Activated CD8-positive, alpha-beta memory T cell treated with anti-CD3 and anti-CD28 coated beads, Interleukin-2, amount 50 U/mL, for 48 hours (primary cell): ENCODE data around the gene CCDC85A.

Experiments
- DNase-seq: peaks from one replicate; pipeline ENCODE4 v3.0.0-alpha.2; 2020

Gene CCDC85A

DNA sequence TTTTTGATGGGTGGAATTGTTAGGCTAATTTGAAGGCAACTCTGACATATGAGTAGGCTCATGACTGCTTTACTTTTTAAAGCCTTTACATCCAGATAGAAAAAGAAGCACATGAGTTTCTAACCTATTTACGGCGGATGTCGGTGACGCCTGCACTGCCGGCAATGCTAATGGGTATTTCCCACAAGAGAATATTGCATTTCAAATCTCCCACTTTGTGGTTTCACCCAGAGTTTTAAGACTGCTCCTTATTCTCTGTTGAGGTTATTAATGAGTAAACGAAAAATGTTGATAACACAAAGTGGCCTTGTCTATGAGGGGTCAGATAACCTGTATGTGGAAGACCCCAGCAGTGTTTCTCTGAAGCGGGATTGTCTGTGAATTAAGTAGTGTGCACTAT, 14.0 kb downstream of the CCDC85A start:
- no peak for DNase-seq

DNA sequence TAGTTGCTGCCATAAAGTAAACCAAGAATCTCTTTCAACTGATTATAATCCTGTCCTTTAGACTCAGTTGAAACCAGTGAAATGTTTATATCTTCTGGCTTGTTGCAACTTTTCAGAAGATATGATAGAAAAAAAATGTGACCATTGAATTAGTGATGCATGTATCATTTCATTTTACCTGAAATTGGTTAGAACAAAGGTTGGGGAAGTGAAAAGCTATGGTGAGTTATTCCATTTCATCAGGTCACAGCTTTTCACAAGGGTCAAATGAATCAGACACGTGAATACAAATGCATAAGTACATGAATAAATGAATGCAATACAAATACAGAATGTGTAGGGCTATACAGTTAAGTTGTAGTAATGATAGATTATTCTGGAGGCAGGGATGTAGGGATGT, 15.1 kb downstream of the CCDC85A start:
- no peak for DNase-seq

GRCh38 chr2:56199492-56199891, 15.7 kb downstream of the CCDC85A start:
- DNase-seq: no peak

DNA sequence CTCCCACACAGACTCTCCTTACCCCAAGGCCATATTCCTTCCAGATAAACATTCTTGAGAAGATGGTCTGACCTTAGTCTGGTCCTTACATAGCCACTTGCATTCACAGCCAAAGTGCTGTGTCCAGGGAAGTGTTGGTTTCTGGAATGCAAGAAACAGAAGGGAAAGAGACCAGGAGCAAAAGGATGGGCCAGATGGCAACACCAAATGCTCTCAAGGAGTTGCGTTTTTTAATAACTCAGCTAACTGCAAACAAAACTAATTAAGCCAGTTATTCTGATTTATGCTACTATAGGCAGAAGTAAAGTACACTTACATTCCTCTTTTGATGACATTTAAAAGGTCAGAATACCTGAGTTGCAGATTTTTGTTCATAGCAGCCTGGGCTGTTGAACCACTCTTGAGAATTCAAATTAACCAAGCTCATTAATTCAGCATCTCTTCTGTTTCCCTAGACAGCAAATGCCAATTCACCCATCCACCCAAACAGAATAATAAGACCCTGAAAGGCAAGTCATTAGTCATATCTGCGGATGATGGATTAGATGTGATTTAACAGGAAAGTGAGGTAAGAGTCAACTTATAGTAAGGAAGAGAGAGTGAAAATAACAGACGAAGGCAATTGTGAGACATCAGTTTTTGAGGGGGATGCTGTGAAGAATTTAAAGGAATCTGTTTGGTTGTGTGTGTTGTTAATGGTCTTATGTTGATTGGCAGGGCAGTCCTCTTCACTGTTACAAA, 18.8 kb downstream of the CCDC85A start:
- DNase-seq: no peak

DNA sequence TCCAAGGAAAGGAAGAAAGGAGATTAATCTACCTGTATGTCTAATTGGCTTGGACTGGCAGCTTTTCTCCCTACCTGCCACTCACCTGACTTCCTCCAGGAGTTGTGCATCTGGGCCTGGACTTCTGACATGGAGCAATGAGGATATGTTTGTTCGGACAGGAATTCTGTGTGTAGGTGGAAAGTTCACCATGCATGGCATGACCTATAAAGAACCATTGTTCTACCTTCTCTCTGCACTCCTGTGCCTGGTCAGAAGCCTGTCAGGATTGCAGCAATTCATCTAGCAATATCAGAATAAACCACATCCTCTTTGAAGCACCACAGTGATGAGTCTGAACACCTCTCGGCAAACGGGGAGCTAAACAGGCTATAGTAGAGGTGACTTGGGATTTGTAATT, 20.8 kb downstream of the CCDC85A start:
- DNase-seq: no peak

DNA sequence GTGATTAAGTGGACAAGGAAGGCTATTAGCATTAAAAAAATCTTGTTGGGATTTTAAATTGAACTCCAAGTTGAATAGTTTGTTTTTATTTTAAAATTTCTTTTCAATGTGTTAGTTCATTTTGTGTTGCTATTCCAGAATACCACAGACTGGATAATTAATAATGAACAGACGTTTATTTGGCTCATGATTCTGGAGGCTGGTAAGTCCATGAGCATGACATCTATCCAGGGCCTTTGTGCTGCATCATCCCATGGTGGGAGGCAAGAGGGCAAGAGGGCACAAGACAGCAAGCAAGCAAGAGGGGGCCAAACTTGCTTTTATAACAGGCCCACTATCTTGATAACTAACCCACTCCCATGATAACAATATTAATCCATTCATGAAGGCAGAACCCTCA, 22.5 kb downstream of the CCDC85A start:
- no peak for DNase-seq

GRCh38 chr2:56207760-56208159, 24.0 kb downstream of the CCDC85A start:
- DNase-seq: no peak

DNA sequence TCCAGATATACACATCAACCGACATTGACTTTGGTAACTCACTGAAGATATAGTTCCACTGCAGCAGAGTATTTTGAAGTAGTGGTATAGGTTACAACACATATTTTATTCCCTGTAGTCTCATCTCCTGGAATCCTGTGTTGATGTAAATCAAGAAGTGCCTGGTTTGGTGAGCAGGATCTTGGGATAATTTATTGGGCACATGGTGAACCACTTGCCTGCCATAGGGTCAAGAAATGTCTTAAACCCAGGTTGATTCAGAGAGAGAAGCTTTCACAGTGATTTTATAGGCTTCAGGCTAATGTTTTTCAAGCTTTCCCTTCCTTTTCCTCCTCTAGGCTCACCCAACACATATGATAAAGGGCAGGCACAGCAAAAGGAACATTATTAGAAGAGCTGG, 24.6 kb downstream of the CCDC85A start:
- no peak for DNase-seq

- no peak for DNase-seq
Measured at GRCh38 chr2:56209701-56210100, 25.9 kb downstream of the CCDC85A start.

DNA sequence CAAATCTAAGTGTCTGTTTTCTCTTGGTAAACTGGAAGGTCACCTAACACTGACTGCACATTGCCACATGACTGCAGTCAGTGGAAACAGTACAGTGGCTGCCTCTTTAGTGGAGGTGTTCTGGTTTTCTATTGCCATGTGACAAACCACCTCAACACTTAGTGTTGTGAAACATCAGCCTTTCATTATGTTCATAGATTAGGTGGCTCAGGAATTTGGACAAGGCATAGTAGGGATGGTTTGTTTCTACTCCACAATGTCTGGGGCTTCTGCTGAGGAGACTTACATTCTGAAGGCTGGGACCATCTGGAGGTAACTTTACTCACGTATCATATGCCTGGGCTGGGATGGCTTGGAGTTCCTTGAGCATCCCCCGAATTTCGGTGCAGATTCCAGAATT, 26.5 kb downstream of the CCDC85A start:
- no peak for DNase-seq

GRCh38 chr2:56211048-56211447, 27.3 kb downstream of the CCDC85A start:
- no peak for DNase-seq

DNA sequence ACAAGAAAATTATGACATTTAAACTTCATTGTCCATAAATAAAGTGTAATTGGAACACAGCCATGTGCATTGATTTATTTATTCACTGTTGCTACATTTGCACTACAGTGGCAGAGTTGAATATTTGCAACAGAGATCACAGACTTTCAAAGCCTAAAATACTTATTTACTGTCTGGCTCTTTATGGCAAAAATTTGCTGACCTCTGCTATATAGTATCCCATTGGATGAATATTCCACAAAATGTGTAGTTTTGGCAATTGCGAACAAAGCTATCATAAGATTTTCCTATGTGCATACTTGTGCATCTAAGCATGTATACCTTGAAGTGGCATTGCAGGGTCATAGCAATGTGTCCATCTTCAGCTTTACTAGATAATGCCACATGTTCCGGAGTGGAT, 32.1 kb downstream of the CCDC85A start:
- DNase-seq: no peak

DNA sequence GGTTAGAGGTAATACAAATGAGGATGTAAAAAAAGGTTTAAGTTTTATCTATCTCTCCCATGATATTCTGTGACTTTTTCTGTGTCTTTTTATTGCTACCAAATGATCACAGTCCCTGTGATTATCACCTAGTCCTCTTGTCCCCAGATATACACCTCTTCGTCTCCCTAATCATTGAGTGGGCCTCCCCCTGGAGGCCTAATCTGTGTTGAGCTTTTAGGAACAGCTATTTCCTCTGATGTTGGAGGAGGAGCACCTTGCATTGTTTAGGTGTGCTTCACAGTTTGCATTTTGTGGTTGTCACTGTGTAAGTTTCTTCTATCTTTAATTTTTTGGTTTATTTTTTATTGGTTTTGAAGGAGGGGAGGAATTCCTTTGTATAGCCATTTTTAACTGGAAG, 33.3 kb downstream of the CCDC85A start:
- no peak for DNase-seq

- no peak for DNase-seq
Measured at GRCh38 chr2:56222481-56222880, 38.7 kb downstream of the CCDC85A start.

- no peak for DNase-seq
Measured at GRCh38 chr2:56224316-56224715, 40.5 kb downstream of the CCDC85A start.

- DNase-seq: no peak
Measured at GRCh38 chr2:56227811-56228210, 44.0 kb downstream of the CCDC85A start.

DNA sequence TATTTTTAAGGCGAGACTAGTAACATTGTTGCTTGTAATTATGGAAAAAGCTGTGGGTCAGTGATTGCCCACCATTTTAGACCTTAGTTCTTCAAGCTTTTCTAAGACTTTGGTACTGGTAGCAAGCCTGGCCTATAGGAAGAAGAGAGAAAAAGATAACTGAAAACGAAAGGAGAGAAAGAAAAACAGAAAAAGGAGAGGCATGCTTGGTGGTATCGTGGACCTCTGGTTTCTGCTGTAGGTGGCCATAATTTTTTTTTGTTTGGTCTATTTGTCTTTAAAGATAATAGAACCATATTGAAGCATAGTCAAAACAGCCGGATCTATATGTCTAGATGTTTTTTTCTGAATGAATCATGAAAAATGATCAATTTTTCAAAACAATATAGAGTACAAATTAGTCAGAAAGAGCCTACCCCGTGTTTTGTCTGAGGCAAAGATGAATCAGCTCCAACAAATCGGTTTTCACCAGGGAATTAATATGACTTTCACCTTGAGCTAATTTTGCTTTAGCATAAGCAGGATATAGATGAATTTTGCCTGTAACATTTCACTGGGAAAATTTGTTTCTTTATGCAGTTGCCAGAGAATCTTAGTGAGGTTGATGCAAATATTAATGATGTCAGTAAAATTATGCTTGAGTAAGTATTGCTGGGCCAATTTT, 45.7 kb downstream of the CCDC85A start:
- no peak for DNase-seq

- DNase-seq: no peak
Measured at GRCh38 chr2:56230156-56230555, 46.4 kb downstream of the CCDC85A start.

DNA sequence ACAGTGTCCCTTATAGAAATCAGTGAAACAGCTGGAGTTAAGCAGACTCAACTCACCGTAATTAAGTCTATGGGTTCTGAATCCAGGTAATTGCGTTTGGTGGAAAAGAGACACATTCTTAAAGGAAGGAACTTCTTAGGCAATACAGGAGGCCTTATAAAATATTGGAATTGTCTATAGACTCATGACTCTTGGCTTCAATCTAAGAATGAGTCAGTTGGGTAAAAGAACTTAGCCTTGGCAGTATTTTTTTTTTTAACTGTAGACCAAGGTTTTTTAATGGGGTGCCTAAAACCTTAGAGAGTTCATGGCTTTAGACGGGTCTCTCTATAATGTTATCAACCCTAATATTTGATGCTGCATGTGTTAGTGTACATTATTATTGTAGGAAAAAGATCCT, 47.6 kb downstream of the CCDC85A start:
- DNase-seq: no peak

GRCh38 chr2:56232912-56233311, 49.1 kb downstream of the CCDC85A start:
- no peak for DNase-seq

DNA sequence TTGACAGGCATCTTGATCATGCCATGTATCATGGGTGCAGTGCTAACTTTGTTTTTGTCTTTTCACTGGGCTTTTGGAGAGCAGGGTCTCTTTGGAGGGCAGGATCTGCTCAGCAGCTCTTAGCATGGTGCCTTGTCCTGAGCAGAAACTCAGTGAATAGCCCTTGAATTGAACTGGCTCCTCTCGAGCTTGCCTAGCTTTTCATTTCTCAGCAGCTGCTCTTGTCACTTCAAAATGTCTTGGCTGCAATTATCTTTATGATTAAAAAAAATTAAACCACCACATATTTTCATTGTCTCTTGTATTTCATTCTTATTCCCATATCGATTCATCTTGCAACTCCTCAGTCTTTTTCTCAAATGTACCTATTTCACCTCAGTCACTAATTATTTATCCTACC, 50.5 kb downstream of the CCDC85A start:
- no peak for DNase-seq

- no peak for DNase-seq
Measured at GRCh38 chr2:56239030-56239429, 55.2 kb downstream of the CCDC85A start.

GRCh38 chr2:56239437-56239836, 55.6 kb downstream of the CCDC85A start:
- DNase-seq: no peak

GRCh38 chr2:56240210-56240609, 56.4 kb downstream of the CCDC85A start:
- DNase-seq: no peak

GRCh38 chr2:56244506-56244905, 60.7 kb downstream of the CCDC85A start:
- DNase-seq: no peak
